ENCODE measurements around the gene MAP4K4. TPM values are rescaled to one million over a fixed set of nuclear protein-coding genes. Genes with fewer than 3 reads are reported as not detected.

Gene MAP4K4
- total RNA-seq, 2 experiments from 2014 or later, result 92.8 to 94.0 TPM

DNA sequence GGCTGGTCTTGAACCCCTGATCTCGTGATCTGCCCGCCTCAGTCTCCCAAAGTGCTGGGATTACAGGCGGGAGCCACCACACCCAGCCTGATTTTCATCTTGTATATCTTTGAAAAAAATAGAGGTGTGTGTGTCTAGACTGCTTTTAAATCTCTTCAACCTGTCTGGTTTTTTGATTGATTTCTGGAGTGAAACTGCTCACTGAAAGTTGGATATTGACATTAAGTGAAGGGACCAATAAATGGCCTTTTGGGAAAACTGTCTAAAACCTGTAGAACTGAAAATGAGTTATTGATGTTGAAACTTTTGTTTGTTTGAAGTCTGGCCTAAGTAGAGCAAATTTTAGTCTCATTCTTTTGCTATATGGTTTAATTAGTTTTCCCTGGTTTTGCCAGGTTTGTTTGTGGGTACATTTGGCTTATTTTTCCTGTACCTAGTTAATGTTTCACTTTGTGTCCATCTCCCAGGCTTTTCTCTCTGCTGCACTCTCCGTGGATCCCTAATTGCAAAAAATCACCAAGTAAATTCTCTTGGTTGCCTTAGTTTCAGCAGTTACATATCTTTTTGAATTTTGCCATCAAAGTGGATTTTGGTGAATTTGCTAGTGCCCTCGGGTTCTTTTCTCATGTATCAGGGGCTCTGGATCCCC lies 144.3 kb downstream of the MAP4K4 start:
- H3K4me1 Mint-ChIP-seq (ENCODE audit: low read depth), result peaks cover 55% of the 10 kb centered on the region
- ATAC-seq (ENCODE audit: poor library complexity), result no peak

DNA sequence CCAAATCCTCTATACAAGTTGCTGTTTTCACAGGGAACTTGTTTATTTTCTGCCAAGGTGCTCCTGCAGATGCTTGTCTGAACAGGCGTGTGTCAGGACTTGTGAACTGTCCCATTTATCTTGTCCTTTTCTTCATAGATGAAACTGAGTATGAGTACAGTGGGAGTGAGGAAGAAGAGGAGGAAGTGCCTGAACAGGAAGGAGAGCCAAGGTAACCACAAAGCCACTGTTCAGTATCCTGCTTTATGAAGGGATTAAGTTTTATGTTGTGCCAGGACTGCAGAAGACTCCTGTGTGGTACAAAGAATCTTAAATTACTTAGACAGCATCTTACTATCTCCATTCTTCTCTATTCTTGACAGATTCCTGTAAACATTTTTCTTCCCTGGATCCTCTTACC lies 145.0 kb downstream of the MAP4K4 start:
- H3K4me3 ChIP-seq (ENCODE audit: low read length), result no peak overlapping the region
- DNase-seq (no peak), ATAC-seq (ENCODE audit: poor library complexity) (no peak)
- Mint-ChIP-seq H3K9me3 (no peaks in the 10 kb centered on the region), H3K4me1 (ENCODE audit: low read depth) (peaks cover 55% of the 10 kb centered on the region), H3K27me3 (no peaks in the 10 kb centered on the region), H3K36me3 (ENCODE audit: low read depth) (peaks cover 97% of the 10 kb centered on the region), H3K27ac (peak overlapping the region; percentile 32), H3K4me3 (no peak overlapping the region)
- POLR2A ChIA-PET, result no interaction called here
- no peak overlapping the region for H3K27ac ChIP-seq (ENCODE audit: low read depth in 1 of 2, low read length in 2 of 2)
- CTCF ChIA-PET, result no interaction called here
- no peaks in the 10 kb centered on the region for H3K27me3 ChIP-seq (ENCODE audit: control insufficient read depth in 1 of 2, insufficient read depth in 2 of 2, low read length in 2 of 2)
- no peaks in the 10 kb centered on the region for H3K9me3 ChIP-seq (ENCODE audit: control insufficient read depth in 1 of 2, insufficient read depth in 1 of 2, low read length in 2 of 2)
- TF ChIP-seq, protein P1, sequence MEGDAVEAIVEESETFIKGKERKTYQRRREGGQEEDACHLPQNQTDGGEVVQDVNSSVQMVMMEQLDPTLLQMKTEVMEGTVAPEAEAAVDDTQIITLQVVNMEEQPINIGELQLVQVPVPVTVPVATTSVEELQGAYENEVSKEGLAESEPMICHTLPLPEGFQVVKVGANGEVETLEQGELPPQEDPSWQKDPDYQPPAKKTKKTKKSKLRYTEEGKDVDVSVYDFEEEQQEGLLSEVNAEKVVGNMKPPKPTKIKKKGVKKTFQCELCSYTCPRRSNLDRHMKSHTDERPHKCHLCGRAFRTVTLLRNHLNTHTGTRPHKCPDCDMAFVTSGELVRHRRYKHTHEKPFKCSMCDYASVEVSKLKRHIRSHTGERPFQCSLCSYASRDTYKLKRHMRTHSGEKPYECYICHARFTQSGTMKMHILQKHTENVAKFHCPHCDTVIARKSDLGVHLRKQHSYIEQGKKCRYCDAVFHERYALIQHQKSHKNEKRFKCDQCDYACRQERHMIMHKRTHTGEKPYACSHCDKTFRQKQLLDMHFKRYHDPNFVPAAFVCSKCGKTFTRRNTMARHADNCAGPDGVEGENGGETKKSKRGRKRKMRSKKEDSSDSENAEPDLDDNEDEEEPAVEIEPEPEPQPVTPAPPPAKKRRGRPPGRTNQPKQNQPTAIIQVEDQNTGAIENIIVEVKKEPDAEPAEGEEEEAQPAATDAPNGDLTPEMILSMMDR (IDR thresholded peaks at IDR 0.05), result no peak
- intact Hi-C loops (cut with DNase I, micrococcal nuclease), result no loop called here
- H3K36me3 ChIP-seq (ENCODE audit: insufficient read depth, low read length), result peaks cover 94% of the 10 kb centered on the region
- H3K4me1 ChIP-seq (ENCODE audit: insufficient read depth, low read length), result peaks cover 14% of the 10 kb centered on the region

More for the DNA sequence above, 144.3 kb downstream of the MAP4K4 start:
- CTCF ChIA-PET, result no interaction called here
- intact Hi-C loops (cut with DNase I, micrococcal nuclease), result no loop called here
- Histone ChIP-seq H3K9me3 (ENCODE audit: control insufficient read depth in 1 of 2, insufficient read depth in 1 of 2, low read length in 2 of 2) (no peaks in the 10 kb centered on the region), H3K36me3 (ENCODE audit: insufficient read depth, low read length) (peaks cover 94% of the 10 kb centered on the region), H3K27ac (ENCODE audit: low read depth in 1 of 2, low read length in 2 of 2) (no peak overlapping the region), H3K27me3 (ENCODE audit: control insufficient read depth in 1 of 2, insufficient read depth in 2 of 2, low read length in 2 of 2) (no peaks in the 10 kb centered on the region), H3K4me3 (ENCODE audit: low read length) (no peak overlapping the region), H3K4me1 (ENCODE audit: insufficient read depth, low read length) (peaks cover 14% of the 10 kb centered on the region)
- no peak for DNase-seq
- TF ChIP-seq, protein P1 (IDR thresholded peaks at IDR 0.05), result no peak
- H3K4me3 Mint-ChIP-seq, result no peak overlapping the region
- H3K9me3 Mint-ChIP-seq, result no peaks in the 10 kb centered on the region
- peak overlapping the region; percentile 32 for H3K27ac Mint-ChIP-seq
- no peaks in the 10 kb centered on the region for H3K27me3 Mint-ChIP-seq
- POLR2A ChIA-PET, result no interaction called here
- H3K36me3 Mint-ChIP-seq (ENCODE audit: low read depth), result peaks cover 97% of the 10 kb centered on the region

DNA sequence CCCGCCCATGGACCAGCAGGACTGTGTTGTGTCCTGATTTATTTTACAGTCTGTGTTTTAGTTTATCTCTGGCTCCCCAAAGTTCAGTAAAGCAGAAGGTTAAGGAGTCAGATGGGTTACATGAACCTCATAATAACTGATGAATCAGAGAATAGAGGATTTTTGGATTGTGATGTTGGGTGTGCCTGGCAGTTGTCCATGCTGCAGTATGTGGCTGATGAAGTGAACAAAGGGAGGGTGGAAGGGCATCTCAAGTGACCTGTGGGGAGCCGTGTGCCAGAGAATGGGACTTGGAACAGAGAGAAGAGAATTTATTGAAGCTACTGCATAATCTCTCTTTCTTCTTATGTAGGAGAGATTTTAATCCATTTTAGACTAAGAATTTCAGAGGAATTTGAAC lies 145.5 kb downstream of the MAP4K4 start:
- Mint-ChIP-seq H3K4me3 (no peak overlapping the region), H3K4me1 (ENCODE audit: low read depth) (peaks cover 55% of the 10 kb centered on the region), H3K27ac (peak overlapping the region; percentile 32), H3K36me3 (ENCODE audit: low read depth) (peaks cover 97% of the 10 kb centered on the region), H3K27me3 (no peaks in the 10 kb centered on the region), H3K9me3 (no peaks in the 10 kb centered on the region)
- ATAC-seq (ENCODE audit: poor library complexity) (no peak), DNase-seq (no peak)
- H3K9me3 ChIP-seq (ENCODE audit: control insufficient read depth in 1 of 2, insufficient read depth in 1 of 2, low read length in 2 of 2), result no peaks in the 10 kb centered on the region
- POLR2A ChIA-PET, result no interaction called here
- no peak overlapping the region for H3K27ac ChIP-seq (ENCODE audit: low read depth in 1 of 2, low read length in 2 of 2)
- H3K27me3 ChIP-seq (ENCODE audit: control insufficient read depth in 1 of 2, insufficient read depth in 2 of 2, low read length in 2 of 2), result no peaks in the 10 kb centered on the region
- TF ChIP-seq, protein P1 (IDR thresholded peaks at IDR 0.05), result no peak
- intact Hi-C loops (cut with DNase I, micrococcal nuclease), result no loop called here
- no peak overlapping the region for H3K4me3 ChIP-seq (ENCODE audit: low read length)
- CTCF ChIA-PET, result no interaction called here
- H3K4me1 ChIP-seq (ENCODE audit: insufficient read depth, low read length), result peaks cover 14% of the 10 kb centered on the region
- peaks cover 94% of the 10 kb centered on the region for H3K36me3 ChIP-seq (ENCODE audit: insufficient read depth, low read length)

All from CD4-positive, alpha-beta T cell (primary cell).